Amniotic stem cell (primary cell): ENCODE measurements around the gene IMPG2.

Experiments used
- DNase-seq: peaks from one replicate; lab custom pipeline; 2025; lab: John Stamatoyannopoulos, UW

IMPG2 gene

GRCh38 chr3:101273608-101274007, 46.8 kb downstream of the IMPG2 start:
- DNase-seq, result no peak

GRCh38 chr3:101273156-101273555, 47.2 kb downstream of the IMPG2 start:
- DNase-seq, result no peak

GRCh38 chr3:101271728-101272127, 48.6 kb downstream of the IMPG2 start:
- DNase-seq, result no peak

GRCh38 chr3:101270149-101270548, 50.2 kb downstream of the IMPG2 start:
- no peak for DNase-seq

- DNase-seq, result no peak
Observed at GRCh38 chr3:101268971-101269671, 51.3 kb downstream of the IMPG2 start.

GRCh38 chr3:101268141-101268540, 52.2 kb downstream of the IMPG2 start:
- DNase-seq, result no peak

- DNase-seq, result no peak
Observed at GRCh38 chr3:101266566-101266965, 53.8 kb downstream of the IMPG2 start.

GRCh38 chr3:101266071-101266470, 54.3 kb downstream of the IMPG2 start:
- DNase-seq, result no peak

GRCh38 chr3:101262393-101263240, 57.8 kb downstream of the IMPG2 start:
- DNase-seq, result no peak

GRCh38 chr3:101261506-101261905, 58.9 kb downstream of the IMPG2 start:
- no peak for DNase-seq

- no peak for DNase-seq
Observed at GRCh38 chr3:101259485-101260341, 60.7 kb downstream of the IMPG2 start.

- no peak for DNase-seq
Observed at GRCh38 chr3:101256511-101256910, 63.9 kb downstream of the IMPG2 start.

GRCh38 chr3:101255441-101255840, 64.9 kb downstream of the IMPG2 start:
- no peak for DNase-seq

- DNase-seq, result no peak
Observed at GRCh38 chr3:101253396-101253795, 67.0 kb downstream of the IMPG2 start.

- no peak for DNase-seq
Observed at GRCh38 chr3:101252945-101253344, 67.4 kb downstream of the IMPG2 start.

GRCh38 chr3:101252307-101252706, 68.1 kb downstream of the IMPG2 start:
- no peak for DNase-seq

- DNase-seq, result no peak
Observed at GRCh38 chr3:101251441-101251840, 68.9 kb downstream of the IMPG2 start.

GRCh38 chr3:101249522-101249921, 70.9 kb downstream of the IMPG2 start:
- no peak for DNase-seq

GRCh38 chr3:101248736-101249135, 71.6 kb downstream of the IMPG2 start:
- no peak for DNase-seq

- DNase-seq, result no peak
Observed at GRCh38 chr3:101244212-101244575, 76.2 kb downstream of the IMPG2 start.

- no peak for DNase-seq
Observed at GRCh38 chr3:101243285-101244211, 76.8 kb downstream of the IMPG2 start.
